C4-2B (cell line): ENCODE results near the gene ZNF107.

Experiments
- ZFX ChIP-seq: fragments of 450-650 bp; IDR thresholded peaks from 2 replicates; pipeline ENCODE4 v1.6.1; 2017
- TF ChIP-seq, protein P1 (sequence below): fragments of 450-650 bp; conservative IDR thresholded peaks from 2 replicates; pipeline ENCODE4 v1.5.1; 2017; ENCODE audit warnings: mild to moderate bottlenecking

DNA sequence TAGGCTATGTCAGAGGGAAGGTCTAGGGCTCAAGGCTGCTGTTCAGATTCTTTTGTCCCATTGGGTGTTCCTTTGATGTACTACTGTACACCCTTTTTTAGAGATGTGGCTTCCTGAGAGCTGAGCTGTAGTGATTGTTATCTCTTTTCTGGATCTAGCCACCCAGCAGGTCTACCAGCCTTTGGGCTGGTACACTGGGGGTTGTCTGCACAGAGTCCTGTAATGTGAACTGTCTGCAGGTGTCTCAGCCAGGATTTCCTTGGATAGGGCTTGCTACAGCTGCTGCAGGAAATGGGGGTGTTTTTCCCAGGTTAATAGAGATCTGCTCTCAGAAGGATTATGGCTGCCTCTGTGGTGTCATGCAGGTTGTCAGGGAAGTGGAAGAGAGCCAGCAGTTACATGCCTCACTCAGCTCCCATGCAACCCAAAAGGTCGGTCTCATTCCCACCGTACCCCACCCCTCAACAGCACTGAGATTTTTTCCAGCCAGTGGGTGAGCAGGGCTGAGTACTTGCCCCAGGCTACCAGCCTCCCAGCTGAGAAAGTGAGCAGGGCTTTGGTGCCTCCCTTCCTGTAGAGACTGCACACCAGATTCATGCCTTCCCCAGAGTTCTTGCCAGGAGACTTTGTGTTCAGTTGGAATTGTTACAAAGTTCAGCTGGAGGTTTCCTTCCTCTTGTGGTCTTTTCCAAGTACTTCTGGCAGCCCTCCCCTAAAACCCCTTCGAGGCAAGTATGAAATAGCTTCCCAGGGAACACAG is 63.3 kb downstream of the ZNF107 start:
- TF ChIP-seq, protein P1, sequence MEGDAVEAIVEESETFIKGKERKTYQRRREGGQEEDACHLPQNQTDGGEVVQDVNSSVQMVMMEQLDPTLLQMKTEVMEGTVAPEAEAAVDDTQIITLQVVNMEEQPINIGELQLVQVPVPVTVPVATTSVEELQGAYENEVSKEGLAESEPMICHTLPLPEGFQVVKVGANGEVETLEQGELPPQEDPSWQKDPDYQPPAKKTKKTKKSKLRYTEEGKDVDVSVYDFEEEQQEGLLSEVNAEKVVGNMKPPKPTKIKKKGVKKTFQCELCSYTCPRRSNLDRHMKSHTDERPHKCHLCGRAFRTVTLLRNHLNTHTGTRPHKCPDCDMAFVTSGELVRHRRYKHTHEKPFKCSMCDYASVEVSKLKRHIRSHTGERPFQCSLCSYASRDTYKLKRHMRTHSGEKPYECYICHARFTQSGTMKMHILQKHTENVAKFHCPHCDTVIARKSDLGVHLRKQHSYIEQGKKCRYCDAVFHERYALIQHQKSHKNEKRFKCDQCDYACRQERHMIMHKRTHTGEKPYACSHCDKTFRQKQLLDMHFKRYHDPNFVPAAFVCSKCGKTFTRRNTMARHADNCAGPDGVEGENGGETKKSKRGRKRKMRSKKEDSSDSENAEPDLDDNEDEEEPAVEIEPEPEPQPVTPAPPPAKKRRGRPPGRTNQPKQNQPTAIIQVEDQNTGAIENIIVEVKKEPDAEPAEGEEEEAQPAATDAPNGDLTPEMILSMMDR, result no peak
- no peak for TF ChIP-seq ZFX
